Measurements from ENCODE around the gene ANXA7.

GRCh38 chr10:73459683-73460314 is 45.9 kb upstream of the ANXA7 start:
- TF ChIP-seq CTCF (IDR thresholded peaks at IDR 0.05; ENCODE audit: low read depth, low read length) (no peak), POLR2A (IDR thresholded peaks at IDR 0.05; ENCODE audit: extremely low read depth, insufficient read length) (no peak), MYC (IDR thresholded peaks at IDR 0.05; ENCODE audit: low read depth, low read length) (no peak)
- TF ChIP-seq, protein P1, sequence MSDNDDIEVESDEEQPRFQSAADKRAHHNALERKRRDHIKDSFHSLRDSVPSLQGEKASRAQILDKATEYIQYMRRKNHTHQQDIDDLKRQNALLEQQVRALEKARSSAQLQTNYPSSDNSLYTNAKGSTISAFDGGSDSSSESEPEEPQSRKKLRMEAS (IDR thresholded peaks at IDR 0.05; ENCODE audit: low read depth, low read length): no peak
